Esophagus muscularis mucosa (tissue), 3 donors: ENCODE data around the gene IRF2BP2.

Experiments used
- CTCF ChIP-seq, 3 experiments: fragments of 200-600 bp in 2 of 3; fragments of 450-650 bp in 1 of 3; sonication (generic) in 2 of 3; IDR thresholded peaks; one replicate each; pipeline ENCODE4 v1.5.1; 2017 to 2019; ENCODE audit warnings: antibody characterized with exemption in 3 of 3, mild to moderate bottlenecking in 2 of 3, moderate library complexity in 1 of 3
- EP300 ChIP-seq: sonication (generic); formaldehyde crosslinking; IDR thresholded peaks from one replicate; pipeline ENCODE4 v1.6.1; 2017; ENCODE audit warnings: antibody characterized with exemption

- TF ChIP-seq CTCF (IDR thresholded peaks at IDR 0.05) (no peak), EP300 (no peak)
Observed at GRCh38 chr1:234639961-234640360, 30.0 kb upstream of the IRF2BP2 start.
